HCT116 (cell line): ENCODE data around the gene RNU7-1. TPM values are rescaled to one million over a fixed set of nuclear protein-coding genes. Genes with fewer than 3 reads are reported as not detected.
A peak's percentile ranks its signal among the peaks of the same experiment; 100 is the strongest.

ENCODE experiments used
- ATAC-seq: fragments of 200-7000 bp; cut with Tn5 transposase; 2 replicates; pipeline ENCODE4 v1.9.1; 2020; ENCODE audit warnings: mild to moderate bottlenecking, moderate library complexity
- BruUV-seq: library from RNA; stranded (reverse); fragments of 400-500 nt; replicated peaks from 2 replicates; lab custom pipeline; 2021; lab: Mats Ljungman, UMichigan
- CTCF ChIA-PET: fragments of 300-600 bp; sonication (Branson Sonifier 250); formaldehyde crosslinking; loops from one replicate; lab custom pipeline; 2021; ENCODE audit warnings: antibody characterized with exemption; lab: Charles Lee
- POLR2A ChIA-PET: fragments of 300-600, 350-600 bp; sonication (Branson Sonifier 250); formaldehyde crosslinking; loops from one replicate; lab custom pipeline; 2021; ENCODE audit warnings: antibody characterized with exemption; lab: Charles Lee
- RAD21 ChIA-PET, 2 experiments: fragments of 300-600 bp; sonication (Branson Sonifier 250); formaldehyde crosslinking; loops; one replicate each; lab custom pipeline; 2023; ENCODE audit warnings: low total read pairs in 2 of 2; ENCODE audit not compliant: uncharacterized antibody in 2 of 2, unreplicated experiment in 2 of 2, low non-redundant PET in 1 of 2; lab: Charles Lee
- DNase-seq: peaks from one replicate; pipeline ENCODE4 v3.0.0-alpha.2; 2010; ENCODE audit warnings: low read depth, low spot score
- H2AFZ ChIP-seq: fragments of 200-600 bp; shearing (Covaris generic), sonication (generic); 2 replicates; pipeline ENCODE4 v1.6.1; 2017; ENCODE audit warnings: low read depth, mixed run types, mixed read lengths, antibody characterized with exemption, low read length; ENCODE audit not compliant: poor library complexity, severe bottlenecking
- H3K27ac ChIP-seq: 2 replicates; pipeline ENCODE4 v1.5.1; 2012; ENCODE audit warnings: low read depth, low read length
- H3K27me3 ChIP-seq: fragments of 200-600 bp; sonication (generic); 2 replicates; pipeline ENCODE4 v1.6.1; 2016; ENCODE audit warnings: mixed run types, low read length, mixed read lengths; ENCODE audit not compliant: insufficient read depth
- H3K36me3 ChIP-seq, 2 experiments: fragments of 200-500 bp in 1 of 2; fragments of 200-600 bp in 1 of 2; sonication (Bioruptor generic) in 1 of 2; sonication (generic) in 1 of 2; 2 replicates each; pipeline versions ENCODE4 v1.5.1 to v1.6.1; 2014 to 2016; ENCODE audit warnings: low read length in 2 of 2, inconsistent platforms in 1 of 2, mixed read lengths in 1 of 2, mixed run types in 1 of 2; ENCODE audit not compliant: insufficient read depth in 2 of 2, control insufficient read depth in 1 of 2
- H3K4me1 ChIP-seq, 2 experiments: fragments of 200-600 bp in 1 of 2; sonication (generic) in 1 of 2; 2 replicates each; pipeline versions ENCODE4 v1.5.1 to v1.6.1; 2012 to 2017; ENCODE audit warnings: low read length in 2 of 2, inconsistent platforms in 1 of 2, mild to moderate bottlenecking in 1 of 2, mixed read lengths in 1 of 2, mixed run types in 1 of 2, moderate library complexity in 1 of 2; ENCODE audit not compliant: insufficient read depth in 2 of 2, control insufficient read depth in 1 of 2
- H3K4me2 ChIP-seq: fragments of 200-600 bp; sonication (generic); 2 replicates; pipeline ENCODE4 v1.6.1; 2017; ENCODE audit warnings: mixed run types, low read length, mixed read lengths
- H3K4me3 ChIP-seq, 2 experiments: fragments of 200-600 bp in 1 of 2; sonication (generic) in 1 of 2; replicated peaks in 1 of 2; 2 replicates each; pipeline ENCODE4 v1.5.1; 2011 to 2016; ENCODE audit warnings: low read length in 2 of 2, control low read depth in 1 of 2, low read depth in 1 of 2, mild to moderate bottlenecking in 1 of 2, mixed read lengths in 1 of 2, mixed run types in 1 of 2
- H3K79me2 ChIP-seq: fragments of 200-600 bp; sonication (generic); 2 replicates; pipeline ENCODE4 v1.6.1; 2017; ENCODE audit warnings: mild to moderate bottlenecking, mixed run types, low read length, moderate library complexity, mixed read lengths; ENCODE audit not compliant: insufficient read depth
- H3K9ac ChIP-seq: fragments of 200-600 bp; sonication (generic); 2 replicates; pipeline ENCODE4 v1.6.1; 2016; ENCODE audit warnings: low read length, mixed read lengths
- H3K9me2 ChIP-seq: fragments of 200-600 bp; sonication (generic), shearing (Covaris generic); 2 replicates; pipeline ENCODE4 v1.6.1; 2017; ENCODE audit warnings: mixed run types, mild to moderate bottlenecking, moderate library complexity; ENCODE audit not compliant: insufficient read depth
- H3K9me3 ChIP-seq, 2 experiments: fragments of 200-500 bp in 1 of 2; fragments of 200-600 bp in 1 of 2; sonication (Bioruptor generic) in 1 of 2; sonication (generic) in 1 of 2; 2 replicates each; pipeline ENCODE4 v1.6.1; 2014 to 2017; ENCODE audit warnings: low read length in 2 of 2, mixed read lengths in 2 of 2, inconsistent platforms in 1 of 2, low read depth in 1 of 2, mild to moderate bottlenecking in 1 of 2, mixed run types in 1 of 2, moderate library complexity in 1 of 2; ENCODE audit not compliant: control insufficient read depth in 1 of 2, insufficient read depth in 1 of 2
- H4K20me1 ChIP-seq: fragments of 200-600 bp; sonication (generic), shearing (Covaris generic); 2 replicates; pipeline ENCODE4 v1.6.1; 2017; ENCODE audit warnings: mixed run types, mild to moderate bottlenecking, moderate library complexity; ENCODE audit not compliant: insufficient read depth
- CEBPB ChIP-seq: IDR thresholded peaks from 2 replicates; pipeline ENCODE4 v1.6.1; 2012; ENCODE audit warnings: low read depth
- EZH2 ChIP-seq: fragments of 200-600 bp; sonication (generic); IDR thresholded peaks from 2 replicates; pipeline ENCODE4 v1.6.1; 2017; ENCODE audit warnings: antibody characterized with exemption, mixed run types
- EZH2phosphoT487 ChIP-seq: fragments of 200-600 bp; IDR thresholded peaks from 2 replicates; pipeline ENCODE4 v1.6.1; 2018; ENCODE audit warnings: antibody characterized with exemption, borderline replicate concordance
- POLR2A ChIP-seq: IDR thresholded peaks from 2 replicates; pipeline ENCODE4 v1.7.0; 2011; ENCODE audit warnings: borderline replicate concordance; ENCODE audit not compliant: insufficient read depth, insufficient read length; ENCODE audit errors: extremely low read depth
- POLR2AphosphoS5 ChIP-seq: IDR thresholded peaks from 2 replicates; pipeline ENCODE4 v1.6.1; 2011; ENCODE audit warnings: mild to moderate bottlenecking, low read depth, low read length, moderate library complexity
- SP1 ChIP-seq: IDR thresholded peaks from 2 replicates; pipeline ENCODE4 v1.6.1; 2012; ENCODE audit warnings: low read depth
- TCF7L2 ChIP-seq: IDR thresholded peaks from 2 replicates; pipeline ENCODE4 v1.7.0; 2011; ENCODE audit warnings: borderline replicate concordance, inconsistent platforms; ENCODE audit not compliant: insufficient read depth, insufficient read length; ENCODE audit errors: extremely low read depth
- YY1 ChIP-seq: IDR thresholded peaks from 2 replicates; pipeline ENCODE4 v1.6.1; 2011; ENCODE audit warnings: low read length, low read depth, moderate library complexity, mild to moderate bottlenecking; ENCODE audit not compliant: insufficient replicate concordance; ENCODE audit errors: extremely low read depth
- ZFX ChIP-seq: fragments of 450-650 bp; IDR thresholded peaks from 2 replicates; pipeline ENCODE4 v1.6.1; 2017
- ZNF274 ChIP-seq: fragments of 200-500 bp; sonication (Bioruptor generic); IDR thresholded peaks from 2 replicates; pipeline ENCODE4 v1.6.1; 2014; ENCODE audit warnings: mild to moderate bottlenecking, low read depth, low read length, inconsistent platforms
- intact Hi-C: fragments of 100-400 bp; cut with micrococcal nuclease; formaldehyde crosslinking; loops from 2 replicates; pipeline ENCODE4 v1.10.0; 2022
- total RNA-seq: library from RNA; stranded (reverse); gene quantifications from one replicate; pipeline ENCODE4 v1.2.1, GENCODE V29; 2021; ENCODE audit not compliant: unreplicated experiment
- TF ChIP-seq, protein P1 (sequence below), 3 experiments: fragments of 200-600 bp in 1 of 3; sonication (generic) in 1 of 3; IDR thresholded peaks in 2 of 3; conservative IDR thresholded peaks in 1 of 3; 2 replicates each; pipeline ENCODE4 v1.5.1; 2012 to 2017; ENCODE audit warnings: low read depth in 2 of 3, low read length in 2 of 3, antibody characterized with exemption in 1 of 3, borderline replicate concordance in 1 of 3, control low read depth in 1 of 3, mild to moderate bottlenecking in 1 of 3, mixed read lengths in 1 of 3, mixed run types in 1 of 3, moderate library complexity in 1 of 3; ENCODE audit not compliant: insufficient read depth in 1 of 3
- TF ChIP-seq, protein P2 (sequence below): IDR thresholded peaks from 2 replicates; pipeline ENCODE4 v1.6.1; 2011; ENCODE audit warnings: mild to moderate bottlenecking, low read length, moderate library complexity; ENCODE audit not compliant: insufficient replicate concordance; ENCODE audit errors: extremely low read depth

RNU7-1 gene
- total RNA-seq, 1 experiment from 2014 or later, result not detected

DNA sequence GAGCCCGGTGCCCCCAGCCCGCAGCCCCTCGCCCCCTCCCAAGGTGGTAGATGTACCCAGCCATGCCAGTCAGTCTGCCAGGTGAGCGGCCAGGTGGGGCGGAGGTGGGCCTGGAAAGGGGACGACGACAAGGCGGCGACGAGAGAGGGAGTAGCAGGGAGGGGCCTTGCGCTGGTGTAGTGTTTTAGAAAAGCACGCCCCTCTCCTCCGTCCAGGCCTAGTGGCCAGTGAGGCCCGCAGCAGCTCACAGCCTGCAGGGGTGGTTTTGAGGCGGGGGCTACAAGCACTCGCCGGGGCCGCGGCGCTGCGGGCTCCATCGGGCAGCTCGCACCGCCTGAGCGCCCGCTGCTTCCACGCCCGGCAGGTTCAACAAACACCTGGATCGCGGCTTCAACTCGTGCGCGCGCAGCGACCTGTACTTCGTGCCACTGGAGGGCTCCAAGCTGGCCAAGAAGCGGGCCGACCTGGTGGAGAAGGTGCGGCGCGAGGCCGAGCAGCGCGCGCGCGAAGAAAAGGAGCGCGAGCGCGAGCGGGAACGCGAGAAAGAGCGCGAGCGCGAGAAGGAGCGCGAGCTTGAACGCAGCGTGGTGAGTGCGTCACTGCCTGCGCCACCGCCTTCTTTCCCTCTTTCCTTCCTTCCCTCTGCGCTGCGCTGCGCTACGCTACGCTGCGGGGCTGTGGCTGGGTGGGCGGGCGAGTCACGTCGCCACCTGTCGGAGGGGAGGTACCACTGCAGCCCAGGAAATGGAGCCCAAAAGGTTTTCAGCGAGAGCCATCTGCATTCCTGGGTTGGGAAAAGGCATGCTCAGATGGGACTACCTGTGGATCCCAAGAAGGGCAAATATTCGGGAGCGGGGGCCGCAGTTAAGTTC is 5.9 kb upstream of the RNU7-1 start:
- Histone ChIP-seq H3K27ac (peak overlapping the region; percentile 93), H3K9me3 (no peaks in the 10 kb centered on the region), H3K4me3 (peak overlapping the region; percentile 61 to 68), H3K4me1 (peaks cover 7 to 36% of the 10 kb centered on the region in 2 experiments; a peak in 3 of 4 replicates), H3K36me3 (peaks cover 13 to 37% of the 10 kb centered on the region in 2 experiments; a peak in 3 of 4 replicates), H2AFZ (no peak overlapping the region), H3K9ac (peak overlapping the region; percentile 93), H4K20me1 (no peaks in the 10 kb centered on the region), H3K4me2 (peak overlapping the region; percentile 91), H3K27me3 (no peaks in the 10 kb centered on the region), H3K79me2 (peaks cover 22% of the 10 kb centered on the region), H3K9me2 (no peaks in the 10 kb centered on the region)
- ChIA-PET POLR2A (interaction anchor here (0.9 to 1.3 kb wide), 9 partner anchors 8 to 81 kb away, joined by 3 to 15 read pairs (median 5); partner anchors contain the start of genes ATN1, LPCAT3 and SPSB2), RAD21 (interaction anchor here (0.6 to 0.9 kb wide), 2 partner anchors 11 to 12 kb away, joined by 3 to 5 read pairs; no protein-coding TSS in a partner anchor), CTCF (interaction anchor here (0.7 to 2.3 kb wide), 10 partner anchors 8 to 185 kb away, joined by 3 to 23 read pairs (median 4); partner anchors contain the start of genes MLF2, SPSB2 and USP5)
- TSS peak; percentile 92 for BruUV-seq
- peak; percentile 92 for DNase-seq
- ATAC-seq, result peak; percentile 91
- TF ChIP-seq TCF7L2 (peak; percentile 28), POLR2AphosphoS5 (peak; percentile 90), ZFX (peak; percentile 80; the same call in 1 of the 2 replicates), POLR2A (peak; percentile 75), YY1 (peak; percentile 60), EZH2phosphoT487 (no peak), ZNF274 (no peak), CEBPB (no peak), SP1 (no peak), EZH2 (no peak)
- TF ChIP-seq, protein P1, sequence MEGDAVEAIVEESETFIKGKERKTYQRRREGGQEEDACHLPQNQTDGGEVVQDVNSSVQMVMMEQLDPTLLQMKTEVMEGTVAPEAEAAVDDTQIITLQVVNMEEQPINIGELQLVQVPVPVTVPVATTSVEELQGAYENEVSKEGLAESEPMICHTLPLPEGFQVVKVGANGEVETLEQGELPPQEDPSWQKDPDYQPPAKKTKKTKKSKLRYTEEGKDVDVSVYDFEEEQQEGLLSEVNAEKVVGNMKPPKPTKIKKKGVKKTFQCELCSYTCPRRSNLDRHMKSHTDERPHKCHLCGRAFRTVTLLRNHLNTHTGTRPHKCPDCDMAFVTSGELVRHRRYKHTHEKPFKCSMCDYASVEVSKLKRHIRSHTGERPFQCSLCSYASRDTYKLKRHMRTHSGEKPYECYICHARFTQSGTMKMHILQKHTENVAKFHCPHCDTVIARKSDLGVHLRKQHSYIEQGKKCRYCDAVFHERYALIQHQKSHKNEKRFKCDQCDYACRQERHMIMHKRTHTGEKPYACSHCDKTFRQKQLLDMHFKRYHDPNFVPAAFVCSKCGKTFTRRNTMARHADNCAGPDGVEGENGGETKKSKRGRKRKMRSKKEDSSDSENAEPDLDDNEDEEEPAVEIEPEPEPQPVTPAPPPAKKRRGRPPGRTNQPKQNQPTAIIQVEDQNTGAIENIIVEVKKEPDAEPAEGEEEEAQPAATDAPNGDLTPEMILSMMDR (IDR thresholded peaks at IDR 0.05 in 2 of 3, conservative IDR thresholded peaks at IDR 0.05 in 1 of 3; ENCODE audit: borderline replicate concordance in 1 of 3, insufficient read depth in 1 of 3, low read depth in 2 of 3, low read length in 2 of 3), result peak in 2 of 3 experiments; percentile 91 to 98; a peak in 4 of 6 replicates
- TF ChIP-seq, protein P2, sequence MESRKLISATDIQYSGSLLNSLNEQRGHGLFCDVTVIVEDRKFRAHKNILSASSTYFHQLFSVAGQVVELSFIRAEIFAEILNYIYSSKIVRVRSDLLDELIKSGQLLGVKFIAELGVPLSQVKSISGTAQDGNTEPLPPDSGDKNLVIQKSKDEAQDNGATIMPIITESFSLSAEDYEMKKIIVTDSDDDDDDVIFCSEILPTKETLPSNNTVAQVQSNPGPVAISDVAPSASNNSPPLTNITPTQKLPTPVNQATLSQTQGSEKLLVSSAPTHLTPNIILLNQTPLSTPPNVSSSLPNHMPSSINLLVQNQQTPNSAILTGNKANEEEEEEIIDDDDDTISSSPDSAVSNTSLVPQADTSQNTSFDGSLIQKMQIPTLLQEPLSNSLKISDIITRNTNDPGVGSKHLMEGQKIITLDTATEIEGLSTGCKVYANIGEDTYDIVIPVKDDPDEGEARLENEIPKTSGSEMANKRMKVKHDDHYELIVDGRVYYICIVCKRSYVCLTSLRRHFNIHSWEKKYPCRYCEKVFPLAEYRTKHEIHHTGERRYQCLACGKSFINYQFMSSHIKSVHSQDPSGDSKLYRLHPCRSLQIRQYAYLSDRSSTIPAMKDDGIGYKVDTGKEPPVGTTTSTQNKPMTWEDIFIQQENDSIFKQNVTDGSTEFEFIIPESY, result peak; percentile 93
- intact Hi-C loops, result loop anchor here (2.0 kb wide), 1 partner anchor 13 kb away; no protein-coding TSS in a partner anchor
